ENCODE measurements around the gene SMAD7.
A peak's percentile ranks its signal among the peaks of the same experiment; 100 is the strongest.

The SMAD7 gene

DNA sequence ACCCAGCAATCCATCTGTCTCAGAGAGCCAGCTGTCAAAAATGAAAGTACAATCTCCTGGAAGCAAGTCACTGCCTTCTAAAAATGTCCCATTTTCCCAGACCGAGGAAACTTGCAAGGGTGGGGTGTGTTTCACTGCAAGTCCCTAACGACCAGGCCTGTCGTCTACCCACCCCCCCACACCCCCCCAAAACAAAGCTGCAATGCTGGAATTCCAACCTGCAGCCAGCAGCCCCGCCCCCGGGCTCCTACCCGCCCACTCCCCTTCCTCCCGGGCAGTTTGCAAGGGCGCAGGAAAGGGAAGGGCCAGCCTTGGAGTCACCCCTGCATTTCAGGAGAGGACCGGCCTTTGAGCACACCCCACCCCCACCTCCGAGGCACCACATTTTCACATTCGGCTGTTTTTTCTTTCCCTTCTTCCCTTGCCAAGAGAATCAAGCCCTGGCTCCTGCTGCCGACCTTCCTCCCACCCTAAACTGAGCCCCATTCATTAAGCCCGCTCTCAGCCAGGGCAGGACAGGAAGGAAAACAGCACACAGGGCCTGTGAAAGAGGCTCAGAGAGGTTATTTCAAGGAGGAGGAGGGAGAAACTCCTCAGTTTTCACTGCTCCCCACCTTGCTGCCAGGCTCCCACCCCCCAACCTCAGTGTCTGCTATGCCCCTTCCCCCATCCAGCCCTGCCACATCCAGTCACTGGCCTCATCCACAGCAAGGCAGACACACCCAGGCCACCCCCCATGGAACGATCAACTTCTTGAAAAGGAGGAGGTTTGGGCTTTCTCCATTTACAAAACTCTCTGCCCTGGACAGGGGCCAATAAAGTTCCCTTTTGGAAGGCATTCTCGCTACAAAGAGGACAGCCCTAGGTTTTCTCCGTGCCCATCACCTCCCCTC, 11.3 kb downstream of the SMAD7 start:
- Histone ChIP-seq H3K4me2 (ENCODE audit: low read length, poor library complexity, severe bottlenecking) (peak overlapping the region; percentile 62), H4K8ac (ENCODE audit: low read length) (peak overlapping the region; percentile 75), H2BK15ac (ENCODE audit: low read depth, poor library complexity, severe bottlenecking) (peak overlapping the region; percentile 86), H3K36me3 (ENCODE audit: control insufficient read depth in 1 of 2, insufficient read depth in 2 of 2, low read depth in 1 of 2, low read length in 2 of 2) (peaks cover 55 to 65% of the 10 kb centered on the region in 2 experiments), H3K9ac (ENCODE audit: low read length) (peak overlapping the region; percentile 79), H3K27me3 (ENCODE audit: control insufficient read depth in 1 of 2, insufficient read depth in 1 of 2, low read length in 2 of 2) (no peaks in the 10 kb centered on the region), H2BK5ac (ENCODE audit: low read depth, low read length, poor library complexity, severe bottlenecking) (peak overlapping the region; percentile 31), H2AFZ (ENCODE audit: low read depth, low read length) (no peak overlapping the region), H3K9me3 (ENCODE audit: control insufficient read depth, low read length) (no peaks in the 10 kb centered on the region), H2BK120ac (ENCODE audit: low read depth, low read length) (peak overlapping the region; percentile 54), H4K91ac (ENCODE audit: low read length) (peak overlapping the region; percentile 70), H3K4ac (ENCODE audit: low read depth in 1 of 2, low read length in 2 of 2) (peak overlapping the region in 1 of 2 experiments; percentile 8), H3K4me3 (ENCODE audit: insufficient read depth in 1 of 2, low read depth in 1 of 2, low read length in 2 of 2) (peak overlapping the region in 1 of 2 experiments; percentile 66), H3K14ac (ENCODE audit: low read length in 2 of 2) (no peak overlapping the region), H3K23ac (ENCODE audit: low read length in 2 of 2) (no peak overlapping the region), H3K18ac (ENCODE audit: low read depth in 1 of 2, low read length in 2 of 2) (peak overlapping the region; percentile 52 to 74), H3K4me1 (ENCODE audit: control insufficient read depth, insufficient read depth, low read depth, low read length) (peaks cover 64% of the 10 kb centered on the region), H3K27ac (ENCODE audit: low read length, poor library complexity, severe bottlenecking) (peak overlapping the region; percentile 83), H2AK5ac (ENCODE audit: low read length, severe bottlenecking) (peak overlapping the region; percentile 70), H3K79me1 (replicated peaks; ENCODE audit: low read length, poor library complexity, severe bottlenecking) (no peaks in the 10 kb centered on the region), H2BK12ac (ENCODE audit: low read length in 2 of 2) (peak overlapping the region; percentile 65 to 75)
- DNase-seq = peak; percentile 43
- 20% methylated on average over 15 of the region's 16 CpGs for WGBS

DNA sequence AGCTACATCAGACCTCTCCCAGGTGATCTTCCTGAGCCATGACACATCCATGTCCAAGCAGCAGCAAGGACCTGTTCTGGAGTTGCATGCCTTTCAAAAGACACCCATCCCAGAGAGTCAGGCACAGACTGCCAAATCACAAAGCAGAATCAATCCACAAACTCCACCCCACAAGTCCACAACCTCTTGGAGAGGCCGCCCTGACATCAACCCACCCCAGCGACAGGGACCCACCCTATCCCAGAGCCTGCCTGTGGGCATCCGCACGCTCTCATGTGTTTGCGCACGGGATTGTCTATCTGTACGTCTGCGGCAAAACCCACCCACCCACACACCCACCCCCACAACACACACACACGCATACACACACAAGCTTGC, 11.9 kb downstream of the SMAD7 start:
- peaks cover 64% of the 10 kb centered on the region for H3K4me1 ChIP-seq (ENCODE audit: control insufficient read depth, insufficient read depth, low read depth, low read length)
- no peak overlapping the region for H3K18ac ChIP-seq (ENCODE audit: low read depth in 1 of 2, low read length in 2 of 2)
- H2AK5ac ChIP-seq (ENCODE audit: low read length, severe bottlenecking) = peak overlapping the region; percentile 23
- peak overlapping the region; percentile 62 for H3K4me2 ChIP-seq (ENCODE audit: low read length, poor library complexity, severe bottlenecking)
- no peak overlapping the region for H3K4ac ChIP-seq (ENCODE audit: low read depth in 1 of 2, low read length in 2 of 2)
- no peaks in the 10 kb centered on the region for H3K79me1 ChIP-seq (replicated peaks; ENCODE audit: low read length, poor library complexity, severe bottlenecking)
- H2BK15ac ChIP-seq (ENCODE audit: low read depth, poor library complexity, severe bottlenecking) = no peak overlapping the region
- WGBS = 93% methylated on average over 9 of the region's 9 CpGs
- H4K8ac ChIP-seq (ENCODE audit: low read length) = no peak overlapping the region
- no peak overlapping the region for H4K91ac ChIP-seq (ENCODE audit: low read length)
- no peak overlapping the region for H3K14ac ChIP-seq (ENCODE audit: low read length in 2 of 2)
- peak overlapping the region; percentile 83 for H3K27ac ChIP-seq (ENCODE audit: low read length, poor library complexity, severe bottlenecking)
- no peaks in the 10 kb centered on the region for H3K27me3 ChIP-seq (ENCODE audit: control insufficient read depth in 1 of 2, insufficient read depth in 1 of 2, low read length in 2 of 2)
- peaks cover 51 to 59% of the 10 kb centered on the region in 2 experiments for H3K36me3 ChIP-seq (ENCODE audit: control insufficient read depth in 1 of 2, insufficient read depth in 2 of 2, low read depth in 1 of 2, low read length in 2 of 2)
- H2AFZ ChIP-seq (ENCODE audit: low read depth, low read length) = no peak overlapping the region
- DNase-seq = no peak
- no peak overlapping the region for H2BK120ac ChIP-seq (ENCODE audit: low read depth, low read length)
- no peaks in the 10 kb centered on the region for H3K9me3 ChIP-seq (ENCODE audit: control insufficient read depth, low read length)
- H2BK12ac ChIP-seq (ENCODE audit: low read length in 2 of 2) = peak overlapping the region in 1 of 2 experiments; percentile 18
- H3K4me3 ChIP-seq (ENCODE audit: insufficient read depth in 1 of 2, low read depth in 1 of 2, low read length in 2 of 2) = peak overlapping the region in 1 of 2 experiments; percentile 49
- peak overlapping the region; percentile 43 for H3K9ac ChIP-seq (ENCODE audit: low read length)
- H3K23ac ChIP-seq (ENCODE audit: low read length in 2 of 2) = no peak overlapping the region
- no peak overlapping the region for H2BK5ac ChIP-seq (ENCODE audit: low read depth, low read length, poor library complexity, severe bottlenecking)

DNA sequence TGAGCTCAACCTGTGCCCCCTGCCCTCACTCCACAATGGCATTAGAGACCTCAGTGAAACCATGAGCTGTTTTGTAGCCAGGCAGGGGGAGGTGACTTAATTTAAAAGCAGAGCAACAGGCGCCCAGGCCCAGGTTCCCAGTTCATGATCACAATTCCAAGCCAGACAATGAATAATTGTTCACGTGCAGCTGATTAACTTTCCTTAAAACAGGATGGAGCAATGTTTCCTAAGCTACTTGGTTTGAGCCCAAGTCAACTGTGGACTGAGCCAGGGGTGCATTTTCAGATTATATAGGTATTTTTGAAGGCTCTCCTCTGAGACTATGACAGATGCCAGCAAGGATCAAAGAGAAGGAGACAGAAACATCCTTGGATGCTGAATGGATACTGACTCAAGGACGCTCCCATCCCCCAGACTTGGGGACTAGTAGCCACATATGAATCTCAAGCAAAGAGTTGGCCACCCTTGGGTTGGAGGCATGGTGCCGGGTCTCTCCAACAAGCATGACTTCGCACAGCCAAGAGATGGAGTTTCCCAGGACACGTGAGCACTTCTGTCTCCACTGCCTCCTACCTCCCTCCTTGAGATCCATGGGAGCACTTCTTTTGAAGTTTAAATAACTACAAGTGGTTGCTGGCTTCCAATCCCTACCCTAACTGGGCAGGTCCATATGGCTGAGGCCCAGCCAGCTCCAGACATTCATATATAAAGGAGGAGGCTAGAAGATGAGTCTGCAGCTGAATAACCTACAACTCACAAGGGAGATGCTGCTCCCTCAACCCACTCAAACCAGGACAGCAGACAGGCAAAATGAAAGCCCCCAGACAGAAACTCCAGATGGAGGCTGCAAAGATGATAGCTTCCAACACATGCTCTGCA, 12.7 kb downstream of the SMAD7 start:
- Histone ChIP-seq H3K23ac (ENCODE audit: low read length in 2 of 2) (no peak overlapping the region), H2AK5ac (ENCODE audit: low read length, severe bottlenecking) (peak overlapping the region; percentile 23), H3K4ac (ENCODE audit: low read depth in 1 of 2, low read length in 2 of 2) (peak overlapping the region in 1 of 2 experiments; percentile 16), H3K4me2 (ENCODE audit: low read length, poor library complexity, severe bottlenecking) (no peak overlapping the region), H3K9ac (ENCODE audit: low read length) (peak overlapping the region; percentile 43), H2AFZ (ENCODE audit: low read depth, low read length) (no peak overlapping the region), H3K9me3 (ENCODE audit: control insufficient read depth, low read length) (no peaks in the 10 kb centered on the region), H3K79me1 (replicated peaks; ENCODE audit: low read length, poor library complexity, severe bottlenecking) (no peaks in the 10 kb centered on the region), H3K18ac (ENCODE audit: low read depth in 1 of 2, low read length in 2 of 2) (no peak overlapping the region), H3K4me1 (ENCODE audit: control insufficient read depth, insufficient read depth, low read depth, low read length) (peaks cover 65% of the 10 kb centered on the region), H2BK5ac (ENCODE audit: low read depth, low read length, poor library complexity, severe bottlenecking) (no peak overlapping the region), H4K91ac (ENCODE audit: low read length) (no peak overlapping the region), H2BK15ac (ENCODE audit: low read depth, poor library complexity, severe bottlenecking) (no peak overlapping the region), H3K36me3 (ENCODE audit: control insufficient read depth in 1 of 2, insufficient read depth in 2 of 2, low read depth in 1 of 2, low read length in 2 of 2) (peaks cover 51 to 56% of the 10 kb centered on the region in 2 experiments), H3K14ac (ENCODE audit: low read length in 2 of 2) (no peak overlapping the region), H3K27ac (ENCODE audit: low read length, poor library complexity, severe bottlenecking) (peak overlapping the region; percentile 83), H2BK12ac (ENCODE audit: low read length in 2 of 2) (no peak overlapping the region), H3K27me3 (ENCODE audit: control insufficient read depth in 1 of 2, insufficient read depth in 1 of 2, low read length in 2 of 2) (no peaks in the 10 kb centered on the region), H2BK120ac (ENCODE audit: low read depth, low read length) (no peak overlapping the region), H4K8ac (ENCODE audit: low read length) (no peak overlapping the region), H3K4me3 (ENCODE audit: insufficient read depth in 1 of 2, low read depth in 1 of 2, low read length in 2 of 2) (peak overlapping the region in 1 of 2 experiments; percentile 49)
- no peak for DNase-seq
- 94% methylated on average over 6 of the region's 6 CpGs for WGBS

DNA sequence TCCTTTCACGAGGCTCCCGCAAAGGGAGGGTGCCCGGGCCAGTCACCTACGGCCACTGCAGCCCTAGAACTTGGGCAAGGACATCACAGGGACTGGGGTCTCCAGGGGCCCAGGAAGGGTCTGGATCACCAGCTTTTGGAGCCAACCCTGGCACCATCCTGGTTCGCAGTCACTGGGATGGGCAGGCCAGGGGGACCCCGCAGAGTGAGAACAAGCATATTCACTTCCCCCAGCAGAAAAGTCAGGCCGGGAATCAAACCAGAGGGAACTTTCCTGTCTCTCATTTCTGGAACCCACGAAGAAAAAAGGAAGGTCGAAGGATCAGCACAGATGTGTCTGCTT, 15.4 kb downstream of the SMAD7 start:
- H3K23ac ChIP-seq (ENCODE audit: low read length in 2 of 2) = no peak overlapping the region
- H3K4me3 ChIP-seq (ENCODE audit: insufficient read depth in 1 of 2, low read depth in 1 of 2, low read length in 2 of 2) = no peak overlapping the region
- peaks cover 69% of the 10 kb centered on the region for H3K4me1 ChIP-seq (ENCODE audit: control insufficient read depth, insufficient read depth, low read depth, low read length)
- H2BK120ac ChIP-seq (ENCODE audit: low read depth, low read length) = no peak overlapping the region
- H2BK12ac ChIP-seq (ENCODE audit: low read length in 2 of 2) = peak overlapping the region in 1 of 2 experiments; percentile 77
- no peak overlapping the region for H4K8ac ChIP-seq (ENCODE audit: low read length)
- no peaks in the 10 kb centered on the region for H3K27me3 ChIP-seq (ENCODE audit: control insufficient read depth in 1 of 2, insufficient read depth in 1 of 2, low read length in 2 of 2)
- H2BK15ac ChIP-seq (ENCODE audit: low read depth, poor library complexity, severe bottlenecking) = no peak overlapping the region
- H3K36me3 ChIP-seq (ENCODE audit: control insufficient read depth in 1 of 2, insufficient read depth in 2 of 2, low read depth in 1 of 2, low read length in 2 of 2) = peaks cover 36 to 46% of the 10 kb centered on the region in 2 experiments
- no peak overlapping the region for H2AFZ ChIP-seq (ENCODE audit: low read depth, low read length)
- no peak overlapping the region for H3K14ac ChIP-seq (ENCODE audit: low read length in 2 of 2)
- no peak overlapping the region for H3K4me2 ChIP-seq (ENCODE audit: low read length, poor library complexity, severe bottlenecking)
- H2BK5ac ChIP-seq (ENCODE audit: low read depth, low read length, poor library complexity, severe bottlenecking) = no peak overlapping the region
- H3K18ac ChIP-seq (ENCODE audit: low read depth in 1 of 2, low read length in 2 of 2) = peak overlapping the region in 1 of 2 experiments; percentile 61
- H3K27ac ChIP-seq (ENCODE audit: low read length, poor library complexity, severe bottlenecking) = peak overlapping the region; percentile 24
- DNase-seq = no peak
- peak overlapping the region; percentile 74 for H3K9ac ChIP-seq (ENCODE audit: low read length)
- H3K4ac ChIP-seq (ENCODE audit: low read depth in 1 of 2, low read length in 2 of 2) = no peak overlapping the region
- 88% methylated on average over 9 of the region's 9 CpGs for WGBS
- no peaks in the 10 kb centered on the region for H3K9me3 ChIP-seq (ENCODE audit: control insufficient read depth, low read length)
- no peak overlapping the region for H4K91ac ChIP-seq (ENCODE audit: low read length)
- no peaks in the 10 kb centered on the region for H3K79me1 ChIP-seq (replicated peaks; ENCODE audit: low read length, poor library complexity, severe bottlenecking)
- H2AK5ac ChIP-seq (ENCODE audit: low read length, severe bottlenecking) = peak overlapping the region; percentile 64
